PC-3 (cell line): ENCODE results near the gene CARD11. TPM values are rescaled to one million over a fixed set of nuclear protein-coding genes. Genes with fewer than 3 reads are reported as not detected.

ENCODE experiments used
- ATAC-seq: fragments of 200-7000 bp; cut with Tn5 transposase; 2 replicates; pipeline ENCODE4 v1.9.1; 2020; ENCODE audit warnings: mild to moderate bottlenecking, moderate library complexity
- BruUV-seq: library from RNA; stranded (reverse); fragments of 400-500 nt; replicated peaks from 2 replicates; lab custom pipeline; 2021; lab: Mats Ljungman, UMichigan
- CTCF ChIA-PET: fragments of 300-600 bp; sonication (Branson Sonifier 250); formaldehyde crosslinking; loops from one replicate; lab custom pipeline; 2022; ENCODE audit warnings: antibody characterized with exemption; lab: Charles Lee
- POLR2A ChIA-PET: fragments of 300-600 bp; sonication (Branson Sonifier 250); formaldehyde crosslinking; loops from one replicate; lab custom pipeline; 2022; ENCODE audit warnings: antibody characterized with exemption; ENCODE audit not compliant: unreplicated experiment; lab: Charles Lee
- DNase-seq: peaks from one replicate; pipeline ENCODE4 v3.0.0-alpha.2; 2015
- H2AFZ ChIP-seq: fragments of 300-600 bp; sonication (generic); 2 replicates; pipeline ENCODE4 v1.6.0; 2016; ENCODE audit warnings: antibody characterized with exemption, low read length
- H3F3A ChIP-seq: fragments of 300-600 bp; sonication (generic); one replicate; pipeline ENCODE4 v1.6.0; 2017; ENCODE audit warnings: antibody characterized with exemption, low read length, control low read depth, mild to moderate bottlenecking; ENCODE audit not compliant: unreplicated experiment
- H3K27ac ChIP-seq: fragments of 300-600 bp; sonication (generic); 2 replicates; pipeline ENCODE4 v1.5.1; 2016; ENCODE audit warnings: mild to moderate bottlenecking, low read length
- H3K27me3 ChIP-seq: fragments of 300-600 bp; sonication (generic); 2 replicates; pipeline ENCODE4 v1.6.1; 2016; ENCODE audit warnings: low read length, mixed read lengths
- H3K36me3 ChIP-seq: fragments of 300-600 bp; sonication (generic); 2 replicates; pipeline ENCODE4 v1.6.1; 2016; ENCODE audit warnings: low read depth, mixed run types, low read length, mixed read lengths
- H3K4me1 ChIP-seq: fragments of 300-600 bp; sonication (generic); 2 replicates; pipeline ENCODE4 v1.5.1; 2016; ENCODE audit warnings: low read length; ENCODE audit not compliant: insufficient read depth
- H3K4me2 ChIP-seq: fragments of 300-600 bp; sonication (generic); 2 replicates; pipeline ENCODE4 v1.6.0; 2016; ENCODE audit warnings: low read length
- H3K4me3 ChIP-seq: fragments of 300-600 bp; sonication (generic); 2 replicates; pipeline ENCODE4 v1.5.1; 2016; ENCODE audit warnings: mild to moderate bottlenecking, low read length, mixed read lengths
- H3K79me2 ChIP-seq: fragments of 300-600 bp; sonication (generic); 2 replicates; pipeline ENCODE4 v1.6.1; 2017; ENCODE audit warnings: low read length, mixed read lengths
- H3K9ac ChIP-seq: fragments of 300-600 bp; sonication (generic); 2 replicates; pipeline ENCODE4 v1.6.0; 2016; ENCODE audit warnings: mild to moderate bottlenecking, low read length
- H3K9me2 ChIP-seq: fragments of 300-600 bp; sonication (generic); replicated peaks from 2 replicates; pipeline ENCODE4 v1.6.1; 2016; ENCODE audit warnings: mixed run types, low read length, mixed read lengths
- H3K9me3 ChIP-seq: fragments of 300-600 bp; sonication (generic); 2 replicates; pipeline ENCODE4 v1.6.1; 2016; ENCODE audit warnings: low read length, mixed read lengths
- H4K20me1 ChIP-seq: fragments of 300-600 bp; sonication (generic); 2 replicates; pipeline ENCODE4 v1.6.1; 2016; ENCODE audit warnings: low read length, mixed read lengths
- CTCF ChIP-seq: fragments of 300-600 bp; sonication (generic); conservative IDR thresholded peaks from 2 replicates; pipeline ENCODE4 v1.5.1; 2017; ENCODE audit warnings: antibody characterized with exemption, low read depth, mild to moderate bottlenecking, low read length
- EZH2 ChIP-seq: fragments of 300-600 bp; sonication (generic); IDR thresholded peaks from one replicate; pipeline ENCODE4 v1.6.1; 2017; ENCODE audit warnings: antibody characterized with exemption, mild to moderate bottlenecking, low read length; ENCODE audit not compliant: unreplicated experiment
- EZH2phosphoT487 ChIP-seq: fragments of 300-600 bp; sonication (generic); IDR thresholded peaks from 2 replicates; pipeline ENCODE4 v1.6.1; 2018; ENCODE audit warnings: mild to moderate bottlenecking, antibody characterized with exemption, low read length, borderline replicate concordance
- intact Hi-C: fragments of 100-400 bp; cut with micrococcal nuclease; formaldehyde crosslinking; loops from 2 replicates; pipeline ENCODE4 v1.9.0; 2023
- total RNA-seq: library from RNA; depleted of rRNA; stranded (reverse); fragments of >200 nt; gene quantifications from 2 replicates; pipeline ENCODE4 v1.2.3, GENCODE V29; 2014

The CARD11 gene
- total RNA-seq, 1 experiment from 2014 or later = not detected

GRCh38 chr7:2927592-2927991, 116.1 kb downstream of the CARD11 start:
- Histone ChIP-seq H3K4me2 (no peak overlapping the region), H3K79me2 (no peaks in the 10 kb centered on the region), H3F3A (no peaks in the 10 kb centered on the region), H3K4me1 (no peaks in the 10 kb centered on the region), H3K27me3 (no peaks in the 10 kb centered on the region), H3K9ac (no peak overlapping the region), H3K36me3 (no peaks in the 10 kb centered on the region), H3K9me3 (no peaks in the 10 kb centered on the region), H3K4me3 (no peak overlapping the region), H2AFZ (no peak overlapping the region), H3K9me2 (no peaks in the 10 kb centered on the region), H3K27ac (no peak overlapping the region), H4K20me1 (no peaks in the 10 kb centered on the region)
- no peak for DNase-seq
- POLR2A ChIA-PET = no interaction called here
- no TSS peak for BruUV-seq
- CTCF ChIA-PET = interaction anchor here (0.7 kb wide), 1 partner anchor 115 kb away, joined by 6 read pairs; no protein-coding TSS in a partner anchor
- TF ChIP-seq EZH2 (no peak), EZH2phosphoT487 (no peak)
- intact Hi-C loops = no loop called here
- ATAC-seq = no peak

- no peaks in the 10 kb centered on the region for H3K4me1 ChIP-seq
- ChIA-PET POLR2A (no interaction called here), CTCF (no interaction called here)
- no peak overlapping the region for H2AFZ ChIP-seq
- H3K4me2 ChIP-seq = no peak overlapping the region
- no peak overlapping the region for H3K27ac ChIP-seq
- H3K9me3 ChIP-seq = no peaks in the 10 kb centered on the region
- intact Hi-C loops = no loop called here
- no peaks in the 10 kb centered on the region for H3K36me3 ChIP-seq
- no TSS peak for BruUV-seq
- no peak for TF ChIP-seq EZH2
- TF ChIP-seq EZH2phosphoT487 = no peak
- no peak for TF ChIP-seq CTCF
- H3K9ac ChIP-seq = no peak overlapping the region
- H3F3A ChIP-seq = no peaks in the 10 kb centered on the region
- H3K9me2 ChIP-seq = no peaks in the 10 kb centered on the region
- no peak for ATAC-seq
- DNase-seq = no peak
- no peak overlapping the region for H3K4me3 ChIP-seq
- H4K20me1 ChIP-seq = no peaks in the 10 kb centered on the region
- H3K79me2 ChIP-seq = no peaks in the 10 kb centered on the region
- H3K27me3 ChIP-seq = no peaks in the 10 kb centered on the region
Observed at GRCh38 chr7:2926896-2927405, 116.7 kb downstream of the CARD11 start.

DNA sequence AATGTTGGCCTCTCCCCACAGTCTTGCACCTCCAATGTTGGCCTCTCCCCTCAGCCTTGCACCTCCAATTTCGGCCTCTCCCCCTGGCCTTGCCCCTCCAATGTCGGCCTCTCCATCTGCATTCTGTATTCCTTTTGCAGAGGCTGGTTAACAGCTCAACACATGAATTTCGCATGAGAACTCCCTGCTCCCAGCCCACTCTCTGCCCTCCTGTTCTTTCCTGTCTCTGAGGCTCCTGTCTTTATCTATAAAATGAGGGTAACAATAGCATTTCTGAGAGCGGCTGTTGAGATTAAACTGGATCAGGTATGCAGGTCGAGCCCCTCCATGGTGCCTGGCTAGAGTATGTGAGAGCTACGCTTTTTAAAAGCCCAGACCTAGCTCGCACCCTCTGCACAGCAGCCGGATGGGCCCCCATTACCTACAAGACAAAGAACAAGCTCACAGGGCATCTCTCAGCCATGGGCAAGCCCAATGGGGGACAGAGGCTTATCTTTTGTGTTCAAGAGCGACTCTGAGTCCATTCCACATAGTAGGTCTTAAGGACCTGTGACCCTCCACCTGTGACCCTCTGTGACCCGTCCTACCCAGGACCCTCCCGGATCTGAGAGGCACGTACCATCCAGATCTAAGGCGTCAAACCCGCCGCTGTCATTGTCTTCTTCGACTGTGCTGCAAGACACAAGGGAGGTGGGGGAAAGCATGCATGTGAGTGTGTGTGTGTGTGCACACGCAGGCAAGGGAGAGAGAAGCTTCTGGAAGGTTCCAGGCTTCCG, 117.4 kb downstream of the CARD11 start:
- Histone ChIP-seq H3K27ac (no peak overlapping the region), H2AFZ (no peak overlapping the region), H4K20me1 (no peaks in the 10 kb centered on the region), H3K27me3 (no peaks in the 10 kb centered on the region), H3K79me2 (no peaks in the 10 kb centered on the region), H3F3A (no peaks in the 10 kb centered on the region), H3K9ac (no peak overlapping the region), H3K9me2 (no peaks in the 10 kb centered on the region), H3K4me1 (peaks cover under 1% of the 10 kb centered on the region; the same call in 1 of the 2 replicates), H3K4me2 (no peak overlapping the region), H3K36me3 (no peaks in the 10 kb centered on the region), H3K4me3 (no peak overlapping the region), H3K9me3 (no peaks in the 10 kb centered on the region)
- ATAC-seq (no peak), DNase-seq (no peak)
- TF ChIP-seq CTCF (no peak), EZH2phosphoT487 (no peak), EZH2 (no peak)
- CTCF ChIA-PET = no interaction called here
- POLR2A ChIA-PET = no interaction called here
- BruUV-seq = no TSS peak
- intact Hi-C loops = no loop called here
